HCT116 (cell line): ENCODE data around the gene LCNL1. TPM values are rescaled to one million over a fixed set of nuclear protein-coding genes. Genes with fewer than 3 reads are reported as not detected.

ENCODE experiments used
- ATAC-seq: fragments of 200-7000 bp; cut with Tn5 transposase; 2 replicates; pipeline ENCODE4 v1.9.1; 2020; ENCODE audit warnings: mild to moderate bottlenecking, moderate library complexity
- BruUV-seq: library from RNA; stranded (reverse); fragments of 400-500 nt; replicated peaks from 2 replicates; lab custom pipeline; 2021; lab: Mats Ljungman, UMichigan
- CTCF ChIA-PET: fragments of 300-600 bp; sonication (Branson Sonifier 250); formaldehyde crosslinking; loops from one replicate; lab custom pipeline; 2021; ENCODE audit warnings: antibody characterized with exemption; lab: Charles Lee
- POLR2A ChIA-PET: fragments of 300-600, 350-600 bp; sonication (Branson Sonifier 250); formaldehyde crosslinking; loops from one replicate; lab custom pipeline; 2021; ENCODE audit warnings: antibody characterized with exemption; lab: Charles Lee
- RAD21 ChIA-PET, 2 experiments: fragments of 300-600 bp; sonication (Branson Sonifier 250); formaldehyde crosslinking; loops; one replicate each; lab custom pipeline; 2023; ENCODE audit warnings: low total read pairs in 2 of 2; ENCODE audit not compliant: uncharacterized antibody in 2 of 2, unreplicated experiment in 2 of 2, low non-redundant PET in 1 of 2; lab: Charles Lee
- DNase-seq: peaks from one replicate; pipeline ENCODE4 v3.0.0-alpha.2; 2010; ENCODE audit warnings: low read depth, low spot score
- H2AFZ ChIP-seq: fragments of 200-600 bp; shearing (Covaris generic), sonication (generic); 2 replicates; pipeline ENCODE4 v1.6.1; 2017; ENCODE audit warnings: low read depth, mixed run types, mixed read lengths, antibody characterized with exemption, low read length; ENCODE audit not compliant: poor library complexity, severe bottlenecking
- H3K27ac ChIP-seq: 2 replicates; pipeline ENCODE4 v1.5.1; 2012; ENCODE audit warnings: low read depth, low read length
- H3K27me3 ChIP-seq: fragments of 200-600 bp; sonication (generic); 2 replicates; pipeline ENCODE4 v1.6.1; 2016; ENCODE audit warnings: mixed run types, low read length, mixed read lengths; ENCODE audit not compliant: insufficient read depth
- H3K36me3 ChIP-seq, 2 experiments: fragments of 200-500 bp in 1 of 2; fragments of 200-600 bp in 1 of 2; sonication (Bioruptor generic) in 1 of 2; sonication (generic) in 1 of 2; 2 replicates each; pipeline versions ENCODE4 v1.5.1 to v1.6.1; 2014 to 2016; ENCODE audit warnings: low read length in 2 of 2, inconsistent platforms in 1 of 2, mixed read lengths in 1 of 2, mixed run types in 1 of 2; ENCODE audit not compliant: insufficient read depth in 2 of 2, control insufficient read depth in 1 of 2
- H3K4me1 ChIP-seq, 2 experiments: fragments of 200-600 bp in 1 of 2; sonication (generic) in 1 of 2; 2 replicates each; pipeline versions ENCODE4 v1.5.1 to v1.6.1; 2012 to 2017; ENCODE audit warnings: low read length in 2 of 2, inconsistent platforms in 1 of 2, mild to moderate bottlenecking in 1 of 2, mixed read lengths in 1 of 2, mixed run types in 1 of 2, moderate library complexity in 1 of 2; ENCODE audit not compliant: insufficient read depth in 2 of 2, control insufficient read depth in 1 of 2
- H3K4me2 ChIP-seq: fragments of 200-600 bp; sonication (generic); 2 replicates; pipeline ENCODE4 v1.6.1; 2017; ENCODE audit warnings: mixed run types, low read length, mixed read lengths
- H3K4me3 ChIP-seq, 2 experiments: fragments of 200-600 bp in 1 of 2; sonication (generic) in 1 of 2; replicated peaks in 1 of 2; 2 replicates each; pipeline ENCODE4 v1.5.1; 2011 to 2016; ENCODE audit warnings: low read length in 2 of 2, control low read depth in 1 of 2, low read depth in 1 of 2, mild to moderate bottlenecking in 1 of 2, mixed read lengths in 1 of 2, mixed run types in 1 of 2
- H3K79me2 ChIP-seq: fragments of 200-600 bp; sonication (generic); 2 replicates; pipeline ENCODE4 v1.6.1; 2017; ENCODE audit warnings: mild to moderate bottlenecking, mixed run types, low read length, moderate library complexity, mixed read lengths; ENCODE audit not compliant: insufficient read depth
- H3K9ac ChIP-seq: fragments of 200-600 bp; sonication (generic); 2 replicates; pipeline ENCODE4 v1.6.1; 2016; ENCODE audit warnings: low read length, mixed read lengths
- H3K9me2 ChIP-seq: fragments of 200-600 bp; sonication (generic), shearing (Covaris generic); 2 replicates; pipeline ENCODE4 v1.6.1; 2017; ENCODE audit warnings: mixed run types, mild to moderate bottlenecking, moderate library complexity; ENCODE audit not compliant: insufficient read depth
- H3K9me3 ChIP-seq, 2 experiments: fragments of 200-500 bp in 1 of 2; fragments of 200-600 bp in 1 of 2; sonication (Bioruptor generic) in 1 of 2; sonication (generic) in 1 of 2; 2 replicates each; pipeline ENCODE4 v1.6.1; 2014 to 2017; ENCODE audit warnings: low read length in 2 of 2, mixed read lengths in 2 of 2, inconsistent platforms in 1 of 2, low read depth in 1 of 2, mild to moderate bottlenecking in 1 of 2, mixed run types in 1 of 2, moderate library complexity in 1 of 2; ENCODE audit not compliant: control insufficient read depth in 1 of 2, insufficient read depth in 1 of 2
- H4K20me1 ChIP-seq: fragments of 200-600 bp; sonication (generic), shearing (Covaris generic); 2 replicates; pipeline ENCODE4 v1.6.1; 2017; ENCODE audit warnings: mixed run types, mild to moderate bottlenecking, moderate library complexity; ENCODE audit not compliant: insufficient read depth
- EGR1 ChIP-seq: IDR thresholded peaks from 2 replicates; pipeline ENCODE4 v1.6.1; 2012; ENCODE audit warnings: low read depth
- ELF1 ChIP-seq: IDR thresholded peaks from 2 replicates; pipeline ENCODE4 v1.6.1; 2012; ENCODE audit warnings: low read depth, borderline replicate concordance
- EZH2 ChIP-seq: fragments of 200-600 bp; sonication (generic); IDR thresholded peaks from 2 replicates; pipeline ENCODE4 v1.6.1; 2017; ENCODE audit warnings: antibody characterized with exemption, mixed run types
- POLR2A ChIP-seq: IDR thresholded peaks from 2 replicates; pipeline ENCODE4 v1.7.0; 2011; ENCODE audit warnings: borderline replicate concordance; ENCODE audit not compliant: insufficient read depth, insufficient read length; ENCODE audit errors: extremely low read depth
- SP1 ChIP-seq: IDR thresholded peaks from 2 replicates; pipeline ENCODE4 v1.6.1; 2012; ENCODE audit warnings: low read depth
- ZFX ChIP-seq: fragments of 450-650 bp; IDR thresholded peaks from 2 replicates; pipeline ENCODE4 v1.6.1; 2017
- intact Hi-C: fragments of 100-400 bp; cut with micrococcal nuclease; formaldehyde crosslinking; loops from 2 replicates; pipeline ENCODE4 v1.10.0; 2022
- total RNA-seq: library from RNA; stranded (reverse); gene quantifications from one replicate; pipeline ENCODE4 v1.2.1, GENCODE V29; 2021; ENCODE audit not compliant: unreplicated experiment
- TF ChIP-seq, protein P1 (sequence below): IDR thresholded peaks from 2 replicates; pipeline ENCODE4 v1.6.1; 2012; ENCODE audit warnings: low read depth
- TF ChIP-seq, protein P2 (sequence below): IDR thresholded peaks from 2 replicates; pipeline ENCODE4 v1.6.1; 2012

The LCNL1 gene
- total RNA-seq, 1 experiment from 2014 or later: 0.44 TPM

DNA sequence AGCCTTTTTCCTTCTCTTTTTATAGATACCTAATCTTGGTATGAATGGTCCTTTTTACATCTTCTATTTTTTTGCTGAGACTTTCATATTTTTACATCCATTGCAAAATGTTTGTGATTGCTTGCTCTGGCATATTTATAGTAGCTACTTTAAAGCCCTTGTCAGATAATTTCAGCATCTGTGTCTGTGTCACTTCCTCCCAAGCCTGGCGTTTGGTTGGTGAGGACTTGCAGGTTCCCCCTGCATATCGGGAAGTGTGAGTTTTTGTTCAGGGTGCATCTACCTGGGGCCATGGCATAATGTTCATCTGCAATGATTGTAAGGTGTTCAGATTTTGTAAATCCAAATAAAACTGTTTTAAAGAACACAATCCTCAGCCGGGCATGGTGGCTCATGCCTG, 47.1 kb upstream of the LCNL1 start:
- ChIA-PET POLR2A (no interaction called here), CTCF (no interaction called here), RAD21 (no interaction called here)
- peaks cover 0 to 8% of the 10 kb centered on the region in 2 experiments; a peak in 1 of 4 replicates for H3K36me3 ChIP-seq
- H3K27me3 ChIP-seq: no peaks in the 10 kb centered on the region
- no peak overlapping the region for H3K9ac ChIP-seq
- H3K4me3 ChIP-seq: no peak overlapping the region
- no peak overlapping the region for H3K4me2 ChIP-seq
- ATAC-seq (no peak), DNase-seq (no peak)
- H3K79me2 ChIP-seq: no peaks in the 10 kb centered on the region
- intact Hi-C loops: no loop called here
- H3K27ac ChIP-seq: no peak overlapping the region
- no peaks in the 10 kb centered on the region for H3K9me3 ChIP-seq
- H2AFZ ChIP-seq: no peak overlapping the region
- no peaks in the 10 kb centered on the region for H3K9me2 ChIP-seq
- no TSS peak for BruUV-seq
- H4K20me1 ChIP-seq: no peaks in the 10 kb centered on the region
- TF ChIP-seq ZFX: no peak
- no peak for TF ChIP-seq SP1
- no peak for TF ChIP-seq EGR1
- TF ChIP-seq EZH2: no peak
- TF ChIP-seq POLR2A: no peak
- TF ChIP-seq, protein P1, sequence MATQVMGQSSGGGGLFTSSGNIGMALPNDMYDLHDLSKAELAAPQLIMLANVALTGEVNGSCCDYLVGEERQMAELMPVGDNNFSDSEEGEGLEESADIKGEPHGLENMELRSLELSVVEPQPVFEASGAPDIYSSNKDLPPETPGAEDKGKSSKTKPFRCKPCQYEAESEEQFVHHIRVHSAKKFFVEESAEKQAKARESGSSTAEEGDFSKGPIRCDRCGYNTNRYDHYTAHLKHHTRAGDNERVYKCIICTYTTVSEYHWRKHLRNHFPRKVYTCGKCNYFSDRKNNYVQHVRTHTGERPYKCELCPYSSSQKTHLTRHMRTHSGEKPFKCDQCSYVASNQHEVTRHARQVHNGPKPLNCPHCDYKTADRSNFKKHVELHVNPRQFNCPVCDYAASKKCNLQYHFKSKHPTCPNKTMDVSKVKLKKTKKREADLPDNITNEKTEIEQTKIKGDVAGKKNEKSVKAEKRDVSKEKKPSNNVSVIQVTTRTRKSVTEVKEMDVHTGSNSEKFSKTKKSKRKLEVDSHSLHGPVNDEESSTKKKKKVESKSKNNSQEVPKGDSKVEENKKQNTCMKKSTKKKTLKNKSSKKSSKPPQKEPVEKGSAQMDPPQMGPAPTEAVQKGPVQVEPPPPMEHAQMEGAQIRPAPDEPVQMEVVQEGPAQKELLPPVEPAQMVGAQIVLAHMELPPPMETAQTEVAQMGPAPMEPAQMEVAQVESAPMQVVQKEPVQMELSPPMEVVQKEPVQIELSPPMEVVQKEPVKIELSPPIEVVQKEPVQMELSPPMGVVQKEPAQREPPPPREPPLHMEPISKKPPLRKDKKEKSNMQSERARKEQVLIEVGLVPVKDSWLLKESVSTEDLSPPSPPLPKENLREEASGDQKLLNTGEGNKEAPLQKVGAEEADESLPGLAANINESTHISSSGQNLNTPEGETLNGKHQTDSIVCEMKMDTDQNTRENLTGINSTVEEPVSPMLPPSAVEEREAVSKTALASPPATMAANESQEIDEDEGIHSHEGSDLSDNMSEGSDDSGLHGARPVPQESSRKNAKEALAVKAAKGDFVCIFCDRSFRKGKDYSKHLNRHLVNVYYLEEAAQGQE: no peak
- no peak for TF ChIP-seq ELF1
- TF ChIP-seq, protein P2, sequence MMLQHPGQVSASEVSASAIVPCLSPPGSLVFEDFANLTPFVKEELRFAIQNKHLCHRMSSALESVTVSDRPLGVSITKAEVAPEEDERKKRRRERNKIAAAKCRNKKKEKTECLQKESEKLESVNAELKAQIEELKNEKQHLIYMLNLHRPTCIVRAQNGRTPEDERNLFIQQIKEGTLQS: no peak
- H3K4me1 ChIP-seq: no peaks in the 10 kb centered on the region
